CD4-positive, alpha-beta T cell treated with Interleukin-4 for 1 hour (primary cell): ENCODE measurements around the gene MAP3K9.

Experiments
- DNase-seq, 2 donors: peaks; one replicate each; pipeline ENCODE4 v3.0.0-alpha.2; 2020 to 2022

MAP3K9 gene

GRCh38 chr14:70821584-70822529 lies 12.5 kb upstream of the MAP3K9 start:
- DNase-seq = peak; percentile 50 to 61

GRCh38 chr14:70816525-70816924 lies 7.2 kb upstream of the MAP3K9 start:
- DNase-seq = no peak

GRCh38 chr14:70814466-70814865 lies 5.2 kb upstream of the MAP3K9 start:
- DNase-seq = no peak

GRCh38 chr14:70812124-70812818 lies 3.0 kb upstream of the MAP3K9 start:
- no peak for DNase-seq

GRCh38 chr14:70811578-70811977 lies 2.3 kb upstream of the MAP3K9 start:
- DNase-seq = no peak

GRCh38 chr14:70811050-70811449 lies 1.7 kb upstream of the MAP3K9 start:
- no peak for DNase-seq

GRCh38 chr14:70810621-70811020 lies 1.3 kb upstream of the MAP3K9 start:
- DNase-seq = no peak

GRCh38 chr14:70808416-70809224 lies 693 bp downstream of the MAP3K9 start:
- peak; percentile 28 to 53 for DNase-seq

- peak; percentile 56 to 66 for DNase-seq
Observed at GRCh38 chr14:70807898-70808415, 1.4 kb downstream of the MAP3K9 start.

GRCh38 chr14:70804556-70805162 lies 4.7 kb downstream of the MAP3K9 start:
- no peak for DNase-seq

GRCh38 chr14:70803321-70804310 lies 5.7 kb downstream of the MAP3K9 start:
- no peak for DNase-seq

GRCh38 chr14:70802379-70802778 lies 6.9 kb downstream of the MAP3K9 start:
- DNase-seq = no peak

- DNase-seq = no peak
Observed at GRCh38 chr14:70801836-70802235, 7.5 kb downstream of the MAP3K9 start.

GRCh38 chr14:70796551-70796950 lies 12.8 kb downstream of the MAP3K9 start:
- no peak for DNase-seq

- DNase-seq = no peak
Observed at GRCh38 chr14:70794294-70794693, 15.0 kb downstream of the MAP3K9 start.

GRCh38 chr14:70793637-70794036 lies 15.7 kb downstream of the MAP3K9 start:
- no peak for DNase-seq

GRCh38 chr14:70792939-70793338 lies 16.4 kb downstream of the MAP3K9 start:
- DNase-seq = no peak

- DNase-seq = no peak
Observed at GRCh38 chr14:70791971-70792370, 17.3 kb downstream of the MAP3K9 start.

GRCh38 chr14:70789961-70790360 lies 19.4 kb downstream of the MAP3K9 start:
- no peak for DNase-seq

GRCh38 chr14:70789361-70789760 lies 20.0 kb downstream of the MAP3K9 start:
- no peak for DNase-seq

GRCh38 chr14:70788898-70789297 lies 20.4 kb downstream of the MAP3K9 start:
- DNase-seq = no peak
